Stimulated activated naive CD4-positive, alpha-beta T cell (primary cell): ENCODE data around the gene SUPT20H.

Source experiments
- DNase-seq, 6 experiments: peaks; one replicate each; lab custom pipeline; 2025; lab: John Stamatoyannopoulos, UW

Gene SUPT20H

DNA sequence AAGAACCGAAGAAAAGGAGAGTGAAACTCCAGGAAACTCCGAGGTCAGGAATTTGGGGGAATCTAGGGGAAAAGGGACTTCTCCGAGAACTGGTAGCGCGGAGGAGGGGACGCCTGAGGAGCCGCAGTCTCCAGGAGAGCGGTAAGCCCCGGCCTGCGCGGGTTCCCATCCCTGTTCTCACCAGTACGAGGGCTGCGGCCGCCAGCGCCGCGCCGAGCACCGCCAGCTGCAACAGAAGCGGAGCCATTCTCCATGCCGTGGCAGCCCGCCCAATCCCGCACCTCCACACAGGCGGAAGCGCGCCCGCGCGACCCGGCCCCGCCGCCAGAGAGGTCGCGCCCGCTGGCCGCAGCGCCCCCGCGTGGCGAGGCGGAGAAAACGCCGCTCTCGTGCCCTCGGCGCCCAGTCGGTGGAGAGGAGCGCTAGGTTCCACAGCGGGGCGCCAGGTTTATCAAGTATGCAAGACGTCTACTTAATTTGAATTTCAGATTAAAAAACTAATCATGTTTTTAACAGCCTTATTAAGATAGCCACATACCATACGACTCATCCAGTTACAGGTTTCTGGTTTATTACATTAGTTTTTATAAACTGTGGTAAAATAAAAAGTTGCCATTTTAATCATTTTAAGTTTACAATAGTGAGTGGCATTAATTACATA, 60.3 kb downstream of the SUPT20H start, which contains the start of gene ALG5:
ALG5 (minus strand) TSS at position 287 of the 661 bp plus-strand sequence; CDS start at position 247, 40 bp downstream.
- peak; percentile 89 to 96 (median 90) for DNase-seq

DNA sequence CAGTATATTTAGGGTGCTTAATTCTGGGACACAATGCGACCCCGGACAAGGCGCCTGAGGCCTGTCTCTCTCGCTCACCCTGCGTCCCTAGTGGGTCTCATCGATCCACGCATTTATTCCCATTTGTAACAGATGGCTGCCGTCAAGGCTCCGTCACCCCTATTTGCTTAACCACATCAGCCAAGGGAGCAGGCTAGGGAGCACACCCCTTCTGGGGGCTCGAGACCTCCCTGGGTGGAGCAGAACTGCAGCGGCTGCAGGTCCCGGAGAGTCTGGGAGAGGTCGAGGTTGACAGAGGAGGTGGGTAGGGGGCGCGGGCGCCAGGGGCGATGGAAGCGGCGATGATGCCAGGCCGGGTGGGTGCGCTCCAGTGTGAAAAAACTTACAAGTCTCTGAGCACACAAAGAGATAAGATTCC, 60.9 kb downstream of the SUPT20H start:
- DNase-seq: peak in 2 of 6 experiments; percentile 16 to 30

DNA sequence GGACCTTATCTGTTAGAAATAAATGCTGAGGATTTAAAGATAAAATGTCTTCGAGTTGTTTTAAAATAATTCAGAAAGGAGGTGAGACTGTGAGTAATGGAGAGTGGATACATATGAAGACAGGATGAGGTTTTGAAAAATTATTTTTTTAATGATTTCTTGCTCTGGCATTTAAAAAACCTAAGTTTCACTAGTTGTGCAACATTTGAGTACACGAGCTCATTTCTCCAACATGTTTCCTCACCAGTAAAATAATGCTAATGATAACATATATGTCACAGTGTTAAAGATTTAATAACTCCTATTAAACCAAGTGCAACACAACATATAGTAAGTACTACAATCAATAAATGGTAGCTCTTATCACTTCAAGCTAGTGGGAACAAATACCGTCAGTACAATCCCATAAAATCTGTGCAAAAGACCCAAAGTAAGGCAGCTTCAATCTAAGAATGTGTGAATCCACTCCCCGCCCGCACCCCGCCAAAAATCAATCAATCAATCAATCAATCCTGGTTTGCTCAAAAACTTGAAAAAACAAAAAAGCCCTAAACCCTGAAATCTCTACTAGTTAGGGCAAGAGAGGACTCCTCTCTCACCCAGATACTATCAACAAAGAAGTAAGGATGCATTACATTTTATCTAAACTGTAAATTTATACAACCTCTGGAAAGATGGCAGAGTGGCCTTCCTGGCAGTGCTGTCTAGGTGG, 61.6 kb downstream of the SUPT20H start:
- DNase-seq: no peak

DNA sequence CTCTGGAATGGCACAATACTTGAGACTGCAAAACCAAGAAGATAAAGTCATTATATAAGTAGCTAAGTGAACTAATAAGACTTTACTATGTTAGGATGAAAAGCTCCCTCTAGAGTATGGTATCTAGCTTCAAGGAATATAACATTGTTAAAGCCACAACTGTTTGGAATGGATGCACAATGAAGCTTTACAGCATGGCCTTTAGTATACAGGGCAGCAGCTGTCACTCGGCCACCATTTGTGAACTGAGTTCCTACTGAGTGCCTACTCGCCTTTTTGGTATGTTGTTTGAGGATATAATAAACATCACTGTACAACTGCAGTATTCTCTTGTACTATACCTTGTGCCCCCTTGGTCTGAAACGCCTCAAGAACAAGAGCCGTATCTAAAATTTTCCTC, 67.1 kb downstream of the SUPT20H start:
- DNase-seq: no peak

DNA sequence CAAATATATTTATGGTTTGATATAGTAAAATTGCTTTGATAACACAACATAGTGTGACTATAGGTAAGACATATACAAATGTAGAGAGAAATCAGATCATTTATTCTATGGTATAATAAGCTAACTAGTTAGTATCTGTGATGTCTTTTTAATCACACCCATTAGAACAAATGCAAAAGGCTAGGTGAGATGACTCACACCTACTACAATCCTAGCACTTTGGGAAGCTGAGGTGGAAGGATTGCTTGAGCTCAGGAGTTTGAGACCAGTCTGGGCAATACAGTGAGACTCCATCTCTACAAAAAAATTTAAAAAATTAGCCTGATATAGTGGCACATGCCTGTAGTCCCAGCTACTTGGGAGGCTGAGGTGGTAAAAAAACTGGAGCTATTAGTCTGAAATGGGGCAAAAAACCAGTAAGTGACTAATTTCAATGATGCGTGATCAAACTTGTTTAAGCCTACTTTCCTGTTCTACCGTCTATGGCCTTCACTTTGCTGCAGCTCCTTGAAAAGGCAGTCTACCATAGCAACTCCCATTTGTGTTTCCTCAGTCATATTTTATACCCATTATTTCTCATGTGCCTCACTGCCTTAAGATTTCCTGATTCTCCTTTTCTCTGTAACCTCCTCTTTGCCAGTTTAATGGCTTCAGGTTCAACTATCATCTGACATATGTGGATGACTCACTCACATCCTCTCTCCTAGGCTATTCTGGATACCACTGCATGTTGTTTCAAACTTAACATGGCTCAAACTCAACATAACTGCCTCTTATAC, 72.8 kb downstream of the SUPT20H start:
- no peak for DNase-seq

DNA sequence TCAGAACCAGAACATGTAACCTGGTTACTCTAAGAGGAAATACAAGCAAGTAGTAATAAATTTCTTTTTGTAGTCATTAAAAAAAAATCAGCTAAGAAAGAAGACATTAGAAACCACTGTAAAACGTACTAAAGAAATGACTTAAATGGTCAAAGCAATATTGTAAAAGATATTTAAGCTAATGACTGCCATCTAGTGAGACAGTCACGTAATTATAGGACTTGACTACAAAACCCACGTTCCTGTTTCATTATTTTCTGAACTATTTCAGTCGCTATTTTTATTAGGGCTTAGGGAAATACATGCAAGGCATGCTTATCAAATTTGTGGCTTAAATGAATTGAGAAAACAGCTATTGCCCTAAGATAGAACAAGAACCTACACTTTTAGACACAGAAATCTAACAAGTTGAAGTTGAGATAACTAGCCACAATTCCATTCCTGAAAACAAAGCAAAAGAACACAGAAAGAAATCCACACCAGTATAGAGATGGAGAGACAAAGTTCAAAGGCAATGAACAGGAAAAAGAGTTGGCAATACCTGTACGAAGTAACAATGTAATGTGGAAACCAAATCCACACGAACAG, 78.2 kb downstream of the SUPT20H start:
- peak in 1 of 6 experiments; percentile 6 for DNase-seq

DNA sequence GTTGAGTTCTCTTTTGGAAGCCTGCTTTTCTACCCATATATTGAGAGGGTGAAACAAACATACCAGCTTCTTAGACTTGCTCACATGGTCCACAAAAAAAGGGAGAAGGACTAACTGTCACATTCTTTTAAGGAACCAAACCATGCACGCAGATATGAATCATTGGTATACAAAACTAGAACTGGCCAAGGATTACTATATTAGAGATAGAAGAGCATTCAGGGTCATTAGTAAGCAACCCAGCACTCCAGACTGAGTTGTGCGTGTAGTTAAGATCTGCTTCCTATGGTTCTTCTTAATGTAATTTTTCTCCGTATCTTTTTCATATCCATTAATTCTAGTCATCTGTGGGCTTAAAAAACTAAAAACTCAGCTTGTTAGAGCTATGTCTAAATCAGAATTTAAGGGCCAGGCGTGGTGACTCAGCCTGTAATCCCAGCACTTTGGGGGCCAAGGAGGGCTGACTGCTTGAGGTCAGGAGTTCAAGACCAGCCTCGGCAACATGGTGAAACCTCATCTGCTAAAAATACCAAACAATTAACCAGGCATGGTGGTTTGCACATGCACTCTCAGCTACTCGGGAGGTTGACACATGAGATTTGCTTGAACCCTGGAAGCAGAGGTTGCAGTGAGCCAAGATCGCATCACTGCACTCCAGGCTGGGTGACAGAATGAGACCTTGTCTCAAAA, 80.0 kb downstream of the SUPT20H start:
- no peak for DNase-seq

DNA sequence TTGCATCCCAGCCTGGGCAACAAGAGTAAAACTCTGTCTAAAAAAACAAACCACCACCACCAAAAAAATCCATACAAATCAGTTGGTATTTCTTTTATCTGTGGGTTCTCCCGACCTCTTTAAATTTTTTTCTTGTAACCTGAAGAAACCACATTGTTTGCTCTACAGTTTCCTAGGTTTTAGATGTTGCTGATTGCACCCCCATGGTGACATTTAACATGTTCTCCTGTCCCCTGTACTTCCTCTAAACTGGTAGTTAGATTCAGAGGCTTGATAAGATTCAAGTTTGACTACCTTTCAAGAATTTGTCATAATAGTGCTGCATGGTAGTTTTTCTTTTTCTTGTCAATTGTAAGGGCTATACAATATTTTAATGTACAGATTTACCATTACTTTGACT, 84.3 kb downstream of the SUPT20H start:
- no peak for DNase-seq

DNA sequence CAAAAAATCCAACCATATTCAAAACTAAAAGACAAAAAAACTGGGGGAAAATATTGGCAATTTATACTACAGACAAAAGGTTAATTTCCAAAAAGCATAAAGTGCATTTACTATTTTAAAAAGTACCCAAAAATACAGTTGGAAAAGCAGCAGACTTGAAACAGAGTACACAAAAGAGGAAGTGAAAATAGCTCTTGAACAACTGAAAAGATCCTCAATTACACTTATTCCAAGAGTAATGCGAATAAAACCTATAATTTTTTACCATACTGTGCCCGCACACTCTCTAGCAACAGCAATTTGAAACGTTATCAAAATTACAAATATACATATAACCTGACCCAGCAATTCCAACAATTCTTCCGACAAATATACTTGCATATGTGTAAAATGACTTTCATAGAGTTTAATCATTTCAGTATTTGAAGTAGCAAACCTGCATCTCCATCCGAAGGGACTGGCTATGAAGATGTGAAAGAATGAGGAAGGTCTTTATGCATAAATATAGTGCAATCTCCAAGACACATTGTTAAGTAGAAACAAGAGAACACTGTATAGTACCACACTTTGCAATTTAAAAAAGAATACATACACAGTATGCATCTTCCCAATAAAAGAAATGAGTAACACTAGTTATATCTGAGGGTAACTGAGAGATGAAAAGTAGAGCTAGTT, 85.7 kb downstream of the SUPT20H start:
- no peak for DNase-seq

DNA sequence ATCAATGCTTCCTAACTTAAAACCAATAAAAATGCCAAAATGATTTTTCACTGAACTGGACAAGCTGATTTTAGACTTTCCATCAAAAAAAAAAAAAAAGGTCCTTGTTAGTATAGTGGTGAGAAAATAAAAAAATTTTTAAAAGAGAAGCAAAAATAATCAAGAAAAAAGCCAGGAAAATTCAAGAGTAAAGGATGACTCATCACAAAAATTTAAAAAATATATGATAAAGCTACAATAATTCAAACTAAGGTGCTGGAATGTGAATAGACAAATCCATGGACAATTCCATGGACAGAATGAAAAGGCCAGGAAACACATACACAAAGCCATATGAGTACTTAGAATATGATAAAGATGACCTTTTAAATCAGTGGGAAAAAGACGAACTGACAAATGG, 86.5 kb downstream of the SUPT20H start:
- no peak for DNase-seq

DNA sequence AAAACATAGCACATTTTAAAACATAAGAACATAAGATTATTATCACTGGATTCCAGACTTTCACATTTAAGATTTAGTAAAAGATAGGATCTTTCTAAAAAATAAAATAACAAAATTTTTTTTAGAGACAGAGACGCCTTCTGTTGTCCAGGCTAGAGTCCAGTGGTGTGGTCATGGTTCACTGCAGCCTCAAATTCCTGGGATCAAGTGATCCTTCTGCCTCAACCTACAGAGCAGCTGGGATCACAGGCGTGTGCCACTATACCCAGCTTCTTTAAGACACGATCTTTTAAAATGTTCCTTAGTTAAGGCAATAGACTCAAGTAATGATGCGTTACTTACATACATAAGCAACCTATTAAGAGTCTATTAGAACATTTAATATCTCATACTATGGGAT, 93.1 kb downstream of the SUPT20H start:
- no peak for DNase-seq

DNA sequence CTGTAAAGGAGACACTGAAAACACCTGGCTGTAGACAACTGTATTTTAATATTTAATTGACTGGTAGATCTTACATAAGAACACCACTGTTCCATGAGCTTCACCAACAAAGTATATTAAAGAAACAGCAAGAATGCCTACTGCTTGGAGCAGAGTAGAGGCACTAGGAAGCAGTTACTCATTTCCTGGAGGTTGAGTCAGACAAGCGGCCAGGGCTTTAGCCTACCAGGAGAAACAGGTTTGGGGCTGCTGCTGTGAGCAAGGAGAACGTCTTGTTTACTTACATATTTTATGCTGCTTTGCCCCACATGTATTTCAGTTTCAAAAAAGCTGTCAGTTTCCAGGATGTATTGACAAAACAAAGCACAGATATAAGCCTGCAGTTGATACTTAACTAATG, 93.7 kb downstream of the SUPT20H start:
- DNase-seq: no peak

DNA sequence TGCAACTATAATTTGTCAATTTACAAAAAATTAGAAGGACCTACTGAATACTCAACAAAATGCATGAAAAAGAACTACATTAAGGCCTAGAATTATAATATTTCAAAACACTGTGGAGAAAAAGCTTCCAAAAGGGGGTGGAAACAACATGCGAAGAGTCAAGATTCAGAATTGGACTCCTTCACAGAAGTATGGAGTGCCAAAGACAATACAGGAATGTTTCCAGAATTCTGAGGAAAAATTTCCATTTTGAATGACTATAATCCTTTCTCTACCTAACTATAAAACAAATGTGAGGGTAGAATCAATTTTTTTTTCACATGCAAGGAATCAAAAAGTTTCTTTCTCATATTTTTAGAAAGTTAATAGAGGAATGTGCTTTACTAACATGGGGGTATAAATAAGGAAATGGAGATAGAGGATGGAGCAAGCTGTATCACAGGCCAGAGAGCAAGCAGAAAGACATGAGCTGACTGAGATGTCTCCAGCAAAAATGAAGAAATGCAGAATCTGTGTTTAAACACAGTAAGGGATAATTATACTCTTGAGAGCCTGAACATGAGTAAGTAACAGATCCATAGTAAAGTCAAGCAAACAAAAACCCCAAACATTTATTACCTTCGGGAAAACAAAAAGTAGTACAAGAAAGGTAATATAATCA, 99.9 kb downstream of the SUPT20H start:
- no peak for DNase-seq
